Middle frontal gyrus (tissue), 1 donor: Measurements from ENCODE around the gene COPS7B.
A peak's percentile ranks its signal among the peaks of the same experiment; 100 is the strongest.
"Not testable (repeated sequence)": the region's sequence is repeated elsewhere in the genome, so short reads cannot be mapped to it uniquely, and the experiment has no call there.

Experiments used
- DNase-seq: peaks from one replicate; pipeline ENCODE4 v3.0.0-alpha.2; 2015; ENCODE audit warnings: low spot score; ENCODE audit errors: extremely low spot score

Gene COPS7B

GRCh38 chr2:231786177-231786916, at the start of gene COPS7B:
TSS of gene COPS7B (plus strand) at chr2:231786445. CDS start at chr2:231788571, 2,126 bp downstream.
- DNase-seq: peak; percentile 61

GRCh38 chr2:231737761-231738160, 48.5 kb upstream of the COPS7B start:
- no peak for DNase-seq

GRCh38 chr2:231743376-231744116, 42.7 kb upstream of the COPS7B start:
- DNase-seq: no peak

DNA sequence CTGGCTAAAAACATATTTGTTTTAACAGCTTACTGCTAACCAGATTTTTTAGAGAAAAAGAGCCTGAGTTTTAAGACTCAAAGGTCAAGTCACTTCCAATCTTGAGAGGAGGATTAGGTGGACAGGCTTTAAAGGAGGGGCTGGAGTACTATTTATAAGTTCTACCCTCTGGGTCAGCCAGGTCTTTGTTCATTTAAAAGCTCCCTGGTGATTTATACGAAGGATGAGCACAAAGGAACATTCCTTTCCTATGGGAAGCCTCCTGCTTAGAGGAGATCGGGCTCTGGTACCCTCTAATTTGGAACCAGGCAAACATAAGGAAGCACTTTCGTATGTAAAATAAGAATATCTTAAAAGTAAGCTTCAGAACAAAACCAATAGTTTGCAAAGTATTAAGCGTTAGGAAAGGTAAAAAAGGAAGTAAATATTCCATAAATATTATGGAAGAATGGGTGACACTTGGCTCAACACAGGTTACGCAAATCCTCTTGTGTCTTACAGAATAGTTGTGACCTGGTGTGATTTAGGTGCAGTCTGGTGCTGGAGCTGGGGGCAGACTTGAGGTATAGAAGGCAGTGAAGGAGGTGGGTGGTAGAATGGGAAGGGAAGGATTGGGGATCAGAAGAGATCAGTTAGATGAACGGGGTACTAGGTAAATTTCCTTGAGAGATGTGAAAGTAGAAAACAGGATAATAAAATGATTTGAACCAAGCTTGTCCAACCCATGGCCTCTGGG, 40.8 kb upstream of the COPS7B start:
- no peak for DNase-seq

DNA sequence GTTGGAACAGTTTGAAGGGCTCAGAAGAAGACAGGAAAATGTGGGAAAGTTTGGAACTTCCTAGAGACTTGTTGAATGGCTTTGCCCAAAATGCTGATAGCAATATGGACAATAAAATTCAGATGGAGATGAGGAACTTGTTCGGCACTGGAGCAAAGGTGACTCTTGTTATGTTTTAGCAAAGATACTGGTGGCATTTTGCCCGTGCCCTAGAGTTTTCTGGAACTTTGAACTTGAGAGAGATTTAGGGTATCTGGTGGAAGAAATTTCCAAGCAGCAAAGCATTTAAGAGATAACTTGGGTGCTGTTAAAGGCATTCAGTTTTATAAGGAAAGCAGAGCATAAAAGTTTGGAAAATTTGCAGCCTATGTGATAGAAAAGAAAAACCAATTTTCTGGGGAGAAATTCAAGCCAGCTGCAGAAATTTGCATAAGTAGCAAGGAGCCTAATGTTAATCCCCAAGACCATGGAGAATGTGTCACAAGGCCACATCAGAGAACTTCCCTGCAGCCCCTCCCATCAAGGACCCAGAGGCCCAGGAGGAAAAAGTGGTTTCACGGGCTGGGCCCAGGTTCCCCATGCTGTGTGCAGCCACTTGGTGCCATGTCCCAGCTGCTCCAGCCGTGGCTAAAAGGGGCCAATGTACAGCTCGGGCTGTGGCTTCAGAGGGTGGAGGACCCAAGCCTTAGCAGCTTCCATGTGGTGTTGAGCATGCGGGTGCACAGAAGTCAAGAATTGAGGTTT, 37.9 kb upstream of the COPS7B start:
- not testable (repeated sequence) for DNase-seq

DNA sequence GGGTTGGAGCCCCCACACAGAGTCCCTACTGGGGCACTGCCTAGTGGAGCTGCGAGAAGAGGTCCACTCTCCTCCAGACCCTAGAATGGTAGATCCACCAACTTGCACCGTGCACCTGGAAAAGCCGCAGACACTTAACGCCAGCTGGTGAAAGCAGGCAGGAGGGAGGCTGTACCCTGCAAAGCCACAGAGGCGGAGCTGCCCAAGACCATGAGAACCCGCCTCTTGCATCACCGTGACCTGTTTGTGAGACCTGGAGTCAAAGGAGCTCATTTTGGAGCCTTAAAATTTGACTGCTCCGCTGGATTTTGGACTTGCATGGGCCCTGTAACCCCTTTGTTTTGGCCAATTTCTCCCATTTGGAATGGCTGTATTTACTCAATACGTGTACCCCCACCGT, 37.2 kb upstream of the COPS7B start:
- not testable (repeated sequence) for DNase-seq

DNA sequence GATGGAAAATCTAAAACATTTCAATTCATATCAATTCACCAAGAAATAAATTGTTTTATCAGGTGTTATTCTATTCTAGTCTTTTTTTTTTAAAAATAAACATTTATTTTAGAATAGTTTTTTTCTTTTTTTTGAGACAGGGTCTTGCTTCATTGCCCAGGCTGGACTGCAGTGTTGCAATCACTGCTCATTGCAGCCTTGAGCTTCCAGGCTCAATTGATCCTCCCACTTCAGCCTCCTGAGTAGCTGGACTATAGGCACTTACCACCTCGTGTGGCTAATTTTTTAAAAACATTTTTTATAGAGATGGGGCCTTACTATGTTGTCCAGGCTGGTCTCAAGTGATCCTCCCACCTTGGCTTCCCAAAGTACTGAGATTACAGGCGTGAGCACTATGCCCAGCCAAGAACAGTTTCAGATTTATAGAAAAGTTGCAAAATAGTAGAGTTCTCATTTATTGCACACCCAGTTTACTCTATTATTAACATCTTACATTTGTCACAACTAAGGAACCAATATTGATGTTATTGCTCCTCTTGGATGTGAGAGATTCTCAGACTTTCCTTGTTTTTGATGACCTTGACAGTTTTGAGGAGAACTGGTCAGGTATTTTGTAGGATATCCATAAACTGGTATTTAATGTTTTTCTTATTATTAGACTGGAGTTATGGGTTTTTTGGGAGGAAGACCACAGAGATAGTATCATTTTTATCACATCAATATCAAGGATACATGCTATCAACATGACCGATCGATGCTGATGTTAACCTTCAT, 35.0 kb upstream of the COPS7B start:
- DNase-seq: no peak

DNA sequence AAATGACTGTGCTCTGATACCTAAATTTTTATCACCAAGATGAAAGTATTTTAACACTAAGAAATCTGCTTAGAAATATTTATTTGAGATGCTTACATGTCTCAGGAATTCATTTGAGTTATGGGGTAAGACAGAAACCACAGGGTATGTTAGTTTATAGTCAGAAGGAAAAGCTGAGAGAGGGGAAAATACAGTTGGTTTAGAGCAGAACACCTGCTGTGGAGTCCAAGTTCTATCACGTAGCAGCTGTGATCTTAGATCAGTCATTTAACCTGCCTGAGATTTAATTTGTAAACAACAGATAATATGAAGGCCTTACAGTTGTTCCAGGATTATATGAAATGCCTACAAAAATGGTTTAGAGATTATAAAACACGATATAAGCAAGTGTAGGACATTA, 34.2 kb upstream of the COPS7B start:
- DNase-seq: no peak

GRCh38 chr2:231761735-231762134, 24.5 kb upstream of the COPS7B start:
- no peak for DNase-seq

DNA sequence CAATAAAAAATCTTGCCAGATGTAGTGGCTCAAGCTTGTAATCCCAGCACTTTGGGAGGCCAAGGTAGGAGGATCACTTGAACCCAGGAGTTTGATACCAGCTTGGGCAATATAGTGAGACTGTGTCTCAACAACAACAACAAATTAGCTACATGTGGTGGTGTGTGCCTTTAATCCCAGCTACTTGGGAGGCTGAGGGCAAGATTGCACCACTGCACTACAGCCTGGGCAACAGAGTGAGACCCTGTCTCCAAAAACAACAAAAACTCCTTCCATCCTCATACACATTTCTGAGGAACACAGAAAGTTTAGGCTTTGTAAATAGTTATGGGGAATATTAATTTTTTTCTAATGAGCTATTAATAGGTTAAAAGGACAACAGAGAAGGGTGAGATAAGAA, 22.1 kb upstream of the COPS7B start:
- DNase-seq: no peak

- no peak for DNase-seq
Measured at GRCh38 chr2:231764760-231765159, 21.5 kb upstream of the COPS7B start.

GRCh38 chr2:231765496-231765929, 20.7 kb upstream of the COPS7B start:
- no peak for DNase-seq

- no peak for DNase-seq
Measured at GRCh38 chr2:231769170-231770136, 16.8 kb upstream of the COPS7B start.

- no peak for DNase-seq
Measured at GRCh38 chr2:231780123-231780908, 5.9 kb upstream of the COPS7B start.

- DNase-seq: peak; percentile 99
Measured at GRCh38 chr2:231780909-231781797, 5.1 kb upstream of the COPS7B start, which contains the start of gene PDE6D. TSS of gene PDE6D (minus strand) at chr2:231781282. CDS start at chr2:231781114, 168 bp downstream.

GRCh38 chr2:231781798-231782726, 4.2 kb upstream of the COPS7B start:
- DNase-seq: no peak
